Brain microvascular endothelial cell (primary cell): ENCODE results near the gene SMARCC1.

Experiments used
- DNase-seq: peaks from one replicate; pipeline ENCODE4 v3.0.0-alpha.2; 2020
- H3K27ac ChIP-seq: fragments of 250-450 bp; sonication (Bioruptor Pico); 2 replicates; pipeline ENCODE4 v1.5.1; 2020; ENCODE audit warnings: mild to moderate bottlenecking, moderate library complexity
- H3K27me3 ChIP-seq: fragments of 250-450 bp; sonication (Bioruptor Pico); replicated peaks from 2 replicates; pipeline ENCODE4 v1.5.1; 2020; ENCODE audit warnings: mild to moderate bottlenecking
- H3K36me3 ChIP-seq: fragments of 250-450 bp; sonication (Bioruptor Pico); replicated peaks from 2 replicates; pipeline ENCODE4 v1.5.1; 2020; ENCODE audit warnings: mild to moderate bottlenecking
- H3K4me3 ChIP-seq: 2 replicates; pipeline ENCODE4 v1.5.1; 2011; ENCODE audit warnings: low read depth, mild to moderate bottlenecking, control low read depth, low read length, moderate library complexity
- in situ Hi-C: cut with HindIII; loops from 2 replicates; pipeline ENCODE4 v1.10.0; 2017; ENCODE audit warnings: low sequenced_read_pairs, low pct_ligation_motif_present
- TF ChIP-seq, protein P1 (sequence below): IDR thresholded peaks from 2 replicates; pipeline ENCODE4 v1.5.1; 2011; ENCODE audit warnings: low read depth, mild to moderate bottlenecking, moderate library complexity, low read length, control low read depth, inconsistent platforms; ENCODE audit errors: missing control alignments

The SMARCC1 gene

GRCh38 chr3:47553407-47553806 lies 228.3 kb downstream of the SMARCC1 start:
- DNase-seq: no peak
- no peak overlapping the region for H3K4me3 ChIP-seq
- in situ Hi-C loops: no loop called here
- H3K36me3 ChIP-seq: no peaks in the 10 kb centered on the region
- no peak overlapping the region for H3K27ac ChIP-seq
- H3K27me3 ChIP-seq: no peaks in the 10 kb centered on the region
- TF ChIP-seq, protein P1, sequence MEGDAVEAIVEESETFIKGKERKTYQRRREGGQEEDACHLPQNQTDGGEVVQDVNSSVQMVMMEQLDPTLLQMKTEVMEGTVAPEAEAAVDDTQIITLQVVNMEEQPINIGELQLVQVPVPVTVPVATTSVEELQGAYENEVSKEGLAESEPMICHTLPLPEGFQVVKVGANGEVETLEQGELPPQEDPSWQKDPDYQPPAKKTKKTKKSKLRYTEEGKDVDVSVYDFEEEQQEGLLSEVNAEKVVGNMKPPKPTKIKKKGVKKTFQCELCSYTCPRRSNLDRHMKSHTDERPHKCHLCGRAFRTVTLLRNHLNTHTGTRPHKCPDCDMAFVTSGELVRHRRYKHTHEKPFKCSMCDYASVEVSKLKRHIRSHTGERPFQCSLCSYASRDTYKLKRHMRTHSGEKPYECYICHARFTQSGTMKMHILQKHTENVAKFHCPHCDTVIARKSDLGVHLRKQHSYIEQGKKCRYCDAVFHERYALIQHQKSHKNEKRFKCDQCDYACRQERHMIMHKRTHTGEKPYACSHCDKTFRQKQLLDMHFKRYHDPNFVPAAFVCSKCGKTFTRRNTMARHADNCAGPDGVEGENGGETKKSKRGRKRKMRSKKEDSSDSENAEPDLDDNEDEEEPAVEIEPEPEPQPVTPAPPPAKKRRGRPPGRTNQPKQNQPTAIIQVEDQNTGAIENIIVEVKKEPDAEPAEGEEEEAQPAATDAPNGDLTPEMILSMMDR: no peak

DNA sequence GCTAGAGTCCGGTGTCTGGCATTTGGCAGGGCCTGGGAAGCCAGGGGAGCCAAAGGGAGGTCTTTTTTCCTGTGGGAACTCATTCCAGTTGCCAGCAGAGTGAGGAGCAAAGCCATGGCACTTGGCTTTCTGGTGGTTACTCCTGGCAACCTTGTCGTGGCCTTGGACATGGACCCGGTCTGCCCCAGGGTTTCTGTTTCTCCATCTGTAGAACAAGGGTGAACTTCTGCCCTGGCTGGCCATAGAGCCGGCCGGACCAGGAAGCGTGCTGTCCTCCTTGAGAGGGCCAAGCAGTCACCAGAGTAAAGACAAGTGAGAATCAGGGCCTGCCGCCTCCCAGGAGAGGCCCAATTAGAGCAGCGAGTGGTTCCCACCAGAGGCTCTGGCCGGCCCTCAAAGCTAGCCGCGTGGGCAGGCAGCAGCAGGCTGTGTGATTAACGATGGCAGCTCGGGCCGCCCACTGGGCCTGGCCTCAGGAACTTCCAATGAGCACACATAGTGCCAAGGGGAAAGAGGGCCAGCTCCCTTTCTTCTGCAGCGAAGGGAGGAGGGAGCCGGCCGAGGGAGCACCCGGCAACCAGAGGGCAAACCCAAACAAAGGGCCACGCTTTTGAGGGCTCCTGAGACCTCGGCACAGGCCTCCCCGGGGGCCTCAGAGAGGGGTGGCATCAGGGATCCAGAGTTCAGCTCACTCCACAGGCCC lies 239.1 kb downstream of the SMARCC1 start:
- H3K4me3 ChIP-seq: no peak overlapping the region
- in situ Hi-C loops: no loop called here
- no peak for DNase-seq

DNA sequence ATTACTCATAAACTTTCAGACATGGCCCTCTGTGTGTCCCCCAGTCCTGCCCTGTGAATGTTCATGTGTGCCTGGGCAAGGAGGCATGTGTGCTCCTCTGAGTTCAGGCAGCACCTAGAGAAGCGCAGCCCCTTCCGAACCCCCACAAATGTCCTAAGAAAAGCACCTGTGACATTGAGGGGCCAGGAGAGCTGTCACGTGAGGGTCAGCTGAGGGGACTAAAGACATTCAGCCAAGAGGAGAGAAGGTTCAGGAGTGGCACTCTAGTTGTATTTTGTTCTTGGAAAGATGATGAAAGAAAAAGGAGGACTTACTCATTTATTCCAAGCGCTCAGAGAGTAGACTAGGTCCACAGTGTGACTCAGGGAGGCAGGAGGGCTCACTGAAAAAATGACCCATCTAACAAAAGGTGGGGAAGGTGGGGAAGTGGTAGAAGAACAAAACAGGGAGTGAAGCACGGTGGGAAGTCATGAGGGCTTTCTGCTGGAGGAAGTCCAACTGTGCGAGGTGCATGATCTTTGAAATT lies 240.0 kb downstream of the SMARCC1 start:
- no peaks in the 10 kb centered on the region for H3K27me3 ChIP-seq
- H3K4me3 ChIP-seq: no peak overlapping the region
- TF ChIP-seq, protein P1: no peak
- H3K36me3 ChIP-seq: no peaks in the 10 kb centered on the region
- in situ Hi-C loops: no loop called here
- no peak overlapping the region for H3K27ac ChIP-seq
- DNase-seq: no peak

More for the DNA sequence above, 239.1 kb downstream of the SMARCC1 start:
- Histone ChIP-seq H3K27ac (no peak overlapping the region), H3K36me3 (no peaks in the 10 kb centered on the region), H3K27me3 (no peaks in the 10 kb centered on the region)
- TF ChIP-seq, protein P1: no peak

- Histone ChIP-seq H3K36me3 (no peaks in the 10 kb centered on the region), H3K4me3 (no peak overlapping the region), H3K27me3 (no peaks in the 10 kb centered on the region), H3K27ac (no peak overlapping the region)
- no peak for DNase-seq
- TF ChIP-seq, protein P1: no peak
- in situ Hi-C loops: no loop called here
Observed at GRCh38 chr3:47540281-47540680, 241.4 kb downstream of the SMARCC1 start.

- no peak overlapping the region for H3K27ac ChIP-seq
- in situ Hi-C loops: no loop called here
- no peak for DNase-seq
Observed at GRCh38 chr3:47536967-47537366, 244.7 kb downstream of the SMARCC1 start.

More at GRCh38 chr3:47536967-47537366, 244.7 kb downstream of the SMARCC1 start:
- H3K27me3 ChIP-seq: no peaks in the 10 kb centered on the region
- H3K4me3 ChIP-seq: no peak overlapping the region
- TF ChIP-seq, protein P1: no peak
- no peaks in the 10 kb centered on the region for H3K36me3 ChIP-seq
